WTC11 (cell line): Measurements from ENCODE around the gene PARVB. TPM values are rescaled to one million over a fixed set of nuclear protein-coding genes. Genes with fewer than 3 reads are reported as not detected.

Source experiments
- ATAC-seq: fragments of 200-7000 bp; cut with Tn5 transposase; 2 replicates; pipeline ENCODE4 v1.10.0; 2021; ENCODE audit warnings: mild to moderate bottlenecking, moderate library complexity
- CTCF ChIA-PET: fragments of 300-600 bp; sonication (Branson Sonifier 250); formaldehyde crosslinking; loops from one replicate; lab custom pipeline; 2021; ENCODE audit warnings: antibody characterized with exemption; lab: Charles Lee
- POLR2A ChIA-PET: fragments of 350-600 bp; sonication (Branson Sonifier 250); formaldehyde crosslinking; loops from one replicate; lab custom pipeline; 2021; ENCODE audit warnings: antibody characterized with exemption; lab: Charles Lee
- DNase-seq: peaks from one replicate; pipeline ENCODE4 v3.0.0; 2021; ENCODE audit warnings: low spot score
- H3K27ac Mint-ChIP-seq: 2 replicates; pipeline ENCODE4 v1.8.0; 2021; ENCODE audit warnings: mixed read lengths
- H3K27me3 Mint-ChIP-seq: 2 replicates; pipeline ENCODE4 v1.8.0; 2021; ENCODE audit warnings: low read depth, mild to moderate bottlenecking, moderate library complexity, mixed read lengths
- H3K36me3 Mint-ChIP-seq: 2 replicates; pipeline ENCODE4 v1.8.0; 2021; ENCODE audit warnings: mixed read lengths
- H3K4me1 Mint-ChIP-seq: 2 replicates; pipeline ENCODE4 v1.8.0; 2022; ENCODE audit warnings: mixed read lengths
- H3K4me3 Mint-ChIP-seq: 2 replicates; pipeline ENCODE4 v1.8.0; 2021; ENCODE audit warnings: mild to moderate bottlenecking, moderate library complexity, mixed read lengths
- H3K9me3 Mint-ChIP-seq: 2 replicates; pipeline ENCODE4 v1.8.0; 2021; ENCODE audit warnings: mixed read lengths
- CBFB ChIP-seq: sonication (generic); formaldehyde crosslinking; IDR thresholded peaks from 2 replicates; pipeline ENCODE4 v1.8.1; 2022; ENCODE audit warnings: mild to moderate bottlenecking, low read depth, missing genetic modification reagents
- CREB1 ChIP-seq: sonication (generic); formaldehyde crosslinking; IDR thresholded peaks from 2 replicates; pipeline ENCODE4 v1.8.0; 2023; ENCODE audit warnings: mild to moderate bottlenecking, missing genetic modification reagents
- ETV6 ChIP-seq: sonication (generic); formaldehyde crosslinking; IDR thresholded peaks from 2 replicates; pipeline ENCODE4 v1.8.1; 2022; ENCODE audit warnings: mild to moderate bottlenecking, missing genetic modification reagents
- FOXP4 ChIP-seq: sonication (generic); formaldehyde crosslinking; IDR thresholded peaks from 2 replicates; pipeline ENCODE4 v1.8.0; 2022; ENCODE audit warnings: mild to moderate bottlenecking, missing genetic modification reagents
- IRF2 ChIP-seq: sonication (generic); formaldehyde crosslinking; IDR thresholded peaks from 2 replicates; pipeline ENCODE4 v1.8.0; 2022; ENCODE audit warnings: low read depth, missing genetic modification reagents, borderline replicate concordance
- JUN ChIP-seq: sonication (generic); formaldehyde crosslinking; IDR thresholded peaks from 2 replicates; pipeline ENCODE4 v1.8.0; 2023; ENCODE audit warnings: mild to moderate bottlenecking, missing genetic modification reagents
- MYBL2 ChIP-seq: sonication (generic); formaldehyde crosslinking; IDR thresholded peaks from 2 replicates; pipeline ENCODE4 v1.8.1; 2023; ENCODE audit warnings: mild to moderate bottlenecking, moderate library complexity, missing genetic modification reagents
- NR2C2 ChIP-seq: sonication (generic); formaldehyde crosslinking; IDR thresholded peaks from 2 replicates; pipeline ENCODE4 v1.8.0; 2022; ENCODE audit warnings: mild to moderate bottlenecking, missing genetic modification reagents
- PREB ChIP-seq: sonication (generic); formaldehyde crosslinking; IDR thresholded peaks from 2 replicates; pipeline ENCODE4 v1.8.1; 2022; ENCODE audit warnings: mild to moderate bottlenecking, missing genetic modification reagents, moderate library complexity, borderline replicate concordance
- SMAD3 ChIP-seq: sonication (generic); formaldehyde crosslinking; IDR thresholded peaks from 2 replicates; pipeline ENCODE4 v1.8.0; 2022; ENCODE audit warnings: missing genetic modification reagents, mild to moderate bottlenecking, borderline replicate concordance
- TEAD4 ChIP-seq: sonication (generic); formaldehyde crosslinking; IDR thresholded peaks from 2 replicates; pipeline ENCODE4 v1.8.0; 2022; ENCODE audit warnings: mild to moderate bottlenecking, missing genetic modification reagents
- USF2 ChIP-seq: sonication (generic); formaldehyde crosslinking; IDR thresholded peaks from 2 replicates; pipeline ENCODE4 v1.8.1; 2023; ENCODE audit warnings: mild to moderate bottlenecking, missing genetic modification reagents, moderate library complexity
- ZBTB21 ChIP-seq: sonication (generic); formaldehyde crosslinking; IDR thresholded peaks from 2 replicates; pipeline ENCODE4 v1.8.1; 2023; ENCODE audit warnings: mild to moderate bottlenecking, missing genetic modification reagents, borderline replicate concordance
- ZNF219 ChIP-seq: sonication (generic); formaldehyde crosslinking; IDR thresholded peaks from 2 replicates; pipeline ENCODE4 v1.8.0; 2023; ENCODE audit warnings: missing genetic modification reagents, mild to moderate bottlenecking, borderline replicate concordance
- ZNF232 ChIP-seq: sonication (generic); formaldehyde crosslinking; IDR thresholded peaks from 2 replicates; pipeline ENCODE4 v1.8.0; 2022; ENCODE audit warnings: mild to moderate bottlenecking, missing genetic modification reagents
- ZNF317 ChIP-seq: sonication (generic); formaldehyde crosslinking; IDR thresholded peaks from 2 replicates; pipeline ENCODE4 v1.8.1; 2023; ENCODE audit warnings: low read depth, mild to moderate bottlenecking, moderate library complexity, missing genetic modification reagents, borderline replicate concordance
- ZNF423 ChIP-seq: fragments of 250-450 bp; sonication (Bioruptor Pico); IDR thresholded peaks from 2 replicates; pipeline ENCODE4 v2.1.2; 2022; ENCODE audit warnings: mild to moderate bottlenecking, moderate library complexity
- ZNF425 ChIP-seq: fragments of 250-450 bp; sonication (Bioruptor Pico); conservative IDR thresholded peaks from 2 replicates; pipeline ENCODE4 v1.9.0; 2021; ENCODE audit warnings: mild to moderate bottlenecking
- total RNA-seq: library from RNA; stranded (reverse); gene quantifications from 3 replicates; pipeline ENCODE4 v1.2.3, GENCODE V29; 2021
- TF ChIP-seq, protein P1 (sequence below): sonication (generic); formaldehyde crosslinking; IDR thresholded peaks from 2 replicates; pipeline ENCODE4 v1.8.1; 2022; ENCODE audit warnings: mild to moderate bottlenecking, moderate library complexity, missing genetic modification reagents
- TF ChIP-seq, protein P2 (sequence below): fragments of 250-450 bp; sonication (Bioruptor Pico); IDR thresholded peaks from 2 replicates; pipeline ENCODE4 v1.9.0; 2021; ENCODE audit warnings: mild to moderate bottlenecking
- TF ChIP-seq, protein P3 (sequence below): sonication (generic); formaldehyde crosslinking; IDR thresholded peaks from 2 replicates; pipeline ENCODE4 v1.8.0; 2022; ENCODE audit warnings: mild to moderate bottlenecking, missing genetic modification reagents

Gene PARVB
- total RNA-seq, 1 experiment from 2014 or later: 3.3 TPM

GRCh38 chr22:44096736-44097135 is 72.6 kb downstream of the PARVB start:
- no peak overlapping the region for H3K4me3 Mint-ChIP-seq
- H3K36me3 Mint-ChIP-seq: no peaks in the 10 kb centered on the region

GRCh38 chr22:44097263-44098020 is 73.3 kb downstream of the PARVB start:
- H3K27ac Mint-ChIP-seq: no peak overlapping the region
- peaks cover 6% of the 10 kb centered on the region; the same call in 1 of the 2 replicates for H3K9me3 Mint-ChIP-seq
- no peak overlapping the region for H3K4me3 Mint-ChIP-seq
- ATAC-seq (no peak), DNase-seq (no peak)
- POLR2A ChIA-PET: interaction anchor here (1.0 kb wide), 1 partner anchor 47 kb away, joined by 3 read pairs; no protein-coding TSS in a partner anchor
- peaks cover 6% of the 10 kb centered on the region; the same call in 1 of the 2 replicates for H3K36me3 Mint-ChIP-seq
- no peaks in the 10 kb centered on the region for H3K27me3 Mint-ChIP-seq
- CTCF ChIA-PET: interaction anchor here (1.0 to 2.5 kb wide), 3 partner anchors 12 to 16 kb away, joined by 3 to 11 read pairs (median 5); no protein-coding TSS in a partner anchor
- peaks cover 4% of the 10 kb centered on the region for H3K4me1 Mint-ChIP-seq
- TF ChIP-seq ZNF219 (CRISPR knock-in tag) (no peak), TEAD4 (CRISPR knock-in tag) (no peak), JUN (CRISPR knock-in tag) (no peak), FOXP4 (no peak), CBFB (CRISPR knock-in tag) (no peak), MYBL2 (CRISPR knock-in tag) (no peak), USF2 (no peak), ETV6 (no peak), ZNF317 (no peak)
- TF ChIP-seq, protein P1, sequence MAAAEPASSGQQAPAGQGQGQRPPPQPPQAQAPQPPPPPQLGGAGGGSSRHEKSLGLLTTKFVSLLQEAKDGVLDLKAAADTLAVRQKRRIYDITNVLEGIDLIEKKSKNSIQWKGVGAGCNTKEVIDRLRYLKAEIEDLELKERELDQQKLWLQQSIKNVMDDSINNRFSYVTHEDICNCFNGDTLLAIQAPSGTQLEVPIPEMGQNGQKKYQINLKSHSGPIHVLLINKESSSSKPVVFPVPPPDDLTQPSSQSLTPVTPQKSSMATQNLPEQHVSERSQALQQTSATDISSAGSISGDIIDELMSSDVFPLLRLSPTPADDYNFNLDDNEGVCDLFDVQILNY (CRISPR knock-in tag): no peak
- TF ChIP-seq, protein P2, sequence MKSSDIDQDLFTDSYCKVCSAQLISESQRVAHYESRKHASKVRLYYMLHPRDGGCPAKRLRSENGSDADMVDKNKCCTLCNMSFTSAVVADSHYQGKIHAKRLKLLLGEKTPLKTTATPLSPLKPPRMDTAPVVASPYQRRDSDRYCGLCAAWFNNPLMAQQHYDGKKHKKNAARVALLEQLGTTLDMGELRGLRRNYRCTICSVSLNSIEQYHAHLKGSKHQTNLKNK: no peak

More at GRCh38 chr22:44096736-44097135, 72.6 kb downstream of the PARVB start:
- Mint-ChIP-seq H3K9me3 (no peaks in the 10 kb centered on the region), H3K4me1 (peaks cover 4% of the 10 kb centered on the region), H3K27ac (no peak overlapping the region), H3K27me3 (no peaks in the 10 kb centered on the region)
- TF ChIP-seq ZBTB21 (CRISPR knock-in tag) (no peak), PREB (no peak), USF2 (no peak), NR2C2 (no peak), ZNF423 (CRISPR knock-in tag) (no peak), ZNF425 (CRISPR knock-in tag) (no peak), ZNF232 (no peak), CREB1 (no peak), IRF2 (CRISPR knock-in tag) (no peak), SMAD3 (no peak)
- TF ChIP-seq, protein P3, sequence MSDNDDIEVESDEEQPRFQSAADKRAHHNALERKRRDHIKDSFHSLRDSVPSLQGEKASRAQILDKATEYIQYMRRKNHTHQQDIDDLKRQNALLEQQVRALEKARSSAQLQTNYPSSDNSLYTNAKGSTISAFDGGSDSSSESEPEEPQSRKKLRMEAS (CRISPR knock-in tag): no peak
- ChIA-PET POLR2A (no interaction called here), CTCF (interaction anchor here (1.0 to 2.5 kb wide), 4 partner anchors 11 to 103 kb away, joined by 3 to 11 read pairs (median 4); no protein-coding TSS in a partner anchor)
- no peak for ATAC-seq
- DNase-seq: no peak
